Measurements from ENCODE around the gene CLEC18B. TPM values are rescaled to one million over a fixed set of nuclear protein-coding genes. Genes with fewer than 3 reads are reported as not detected.
"Not testable (repeated sequence)": the region's sequence is repeated elsewhere in the genome, so short reads cannot be mapped to it uniquely, and the experiment has no call there.

CLEC18B gene
- total RNA-seq, 2 donors from 2014 or later = 8.2 TPM; not detected in 1

- H3K36me3 ChIP-seq; H3K4me3 ChIP-seq; H3K9me3 ChIP-seq; H3K4me1 ChIP-seq (replicated peaks); intact Hi-C loops (cut with DNase I); H3K27ac ChIP-seq; H3K27me3 ChIP-seq (replicated peaks; ENCODE audit: insufficient read depth); DNase-seq (ENCODE audit: low spot score): not testable (repeated sequence)
- TF ChIP-seq CTCF (IDR thresholded peaks at IDR 0.05) = peak; percentile 44 to 78 (median 72)
- WGBS = 27% methylated on average over 13 of the region's 13 CpGs
These were observed 8.9 kb upstream of the CLEC18B start for GRCh38 chr16:74430036-74430712.

GRCh38 chr16:74428493-74428892, 7.2 kb upstream of the CLEC18B start:
- H3K27ac ChIP-seq; H3K4me1 ChIP-seq (replicated peaks); H3K27me3 ChIP-seq (replicated peaks; ENCODE audit: insufficient read depth); intact Hi-C loops (cut with DNase I); H3K9me3 ChIP-seq; DNase-seq (ENCODE audit: low spot score); H3K36me3 ChIP-seq; H3K4me3 ChIP-seq: not testable (repeated sequence)
- no CpG with 5 or more reads among the region's 8 CpGs for WGBS

GRCh38 chr16:74425751-74426150, 4.5 kb upstream of the CLEC18B start:
- H3K27me3 ChIP-seq (replicated peaks; ENCODE audit: insufficient read depth); H3K4me3 ChIP-seq; H3K9me3 ChIP-seq; DNase-seq (ENCODE audit: low spot score); H3K27ac ChIP-seq; H3K36me3 ChIP-seq; intact Hi-C loops (cut with DNase I); H3K4me1 ChIP-seq (replicated peaks): not testable (repeated sequence)
- 70% methylated on average over 6 of the region's 6 CpGs for WGBS

GRCh38 chr16:74423721-74424120, 2.4 kb upstream of the CLEC18B start:
- DNase-seq (ENCODE audit: low spot score); H3K4me1 ChIP-seq (replicated peaks); H3K9me3 ChIP-seq; H3K27ac ChIP-seq; H3K36me3 ChIP-seq; H3K4me3 ChIP-seq; H3K27me3 ChIP-seq (replicated peaks; ENCODE audit: insufficient read depth); intact Hi-C loops (cut with DNase I): not testable (repeated sequence)
- 74% methylated on average over 4 of the region's 4 CpGs for WGBS

GRCh38 chr16:74422086-74422485, 808 bp upstream of the CLEC18B start:
- H3K4me1 ChIP-seq (replicated peaks); H3K27me3 ChIP-seq (replicated peaks; ENCODE audit: insufficient read depth); H3K27ac ChIP-seq; H3K4me3 ChIP-seq; DNase-seq (ENCODE audit: low spot score); H3K9me3 ChIP-seq; intact Hi-C loops (cut with DNase I); H3K36me3 ChIP-seq: not testable (repeated sequence)
- 84% methylated on average over 5 of the region's 17 CpGs for WGBS

GRCh38 chr16:74421482-74421785, 156 bp upstream of the CLEC18B start:
- H3K27me3 ChIP-seq (replicated peaks; ENCODE audit: insufficient read depth); H3K27ac ChIP-seq; H3K4me3 ChIP-seq; H3K4me1 ChIP-seq (replicated peaks); H3K9me3 ChIP-seq; H3K36me3 ChIP-seq; intact Hi-C loops (cut with DNase I); DNase-seq (ENCODE audit: low spot score): not testable (repeated sequence)
- 76% methylated on average over 13 of the region's 16 CpGs for WGBS

GRCh38 chr16:74419811-74420210, 1.5 kb downstream of the CLEC18B start:
- H3K4me1 ChIP-seq (replicated peaks); H3K36me3 ChIP-seq; DNase-seq (ENCODE audit: low spot score); intact Hi-C loops (cut with DNase I); H3K27me3 ChIP-seq (replicated peaks; ENCODE audit: insufficient read depth); H3K9me3 ChIP-seq; H3K27ac ChIP-seq; H3K4me3 ChIP-seq: not testable (repeated sequence)
- 72% methylated on average over 12 of the region's 14 CpGs for WGBS

- DNase-seq (ENCODE audit: low spot score); H3K4me3 ChIP-seq; H3K27ac ChIP-seq; H3K27me3 ChIP-seq (replicated peaks; ENCODE audit: insufficient read depth); H3K4me1 ChIP-seq (replicated peaks); H3K36me3 ChIP-seq; intact Hi-C loops (cut with DNase I); H3K9me3 ChIP-seq: not testable (repeated sequence)
- 91% methylated on average over 11 of the region's 15 CpGs for WGBS
These were observed 3.4 kb downstream of the CLEC18B start for GRCh38 chr16:74417897-74418296.

GRCh38 chr16:74413920-74414319, 7.4 kb downstream of the CLEC18B start:
- intact Hi-C loops (cut with DNase I); H3K4me1 ChIP-seq (replicated peaks); DNase-seq (ENCODE audit: low spot score); H3K4me3 ChIP-seq; H3K36me3 ChIP-seq; H3K27me3 ChIP-seq (replicated peaks; ENCODE audit: insufficient read depth); H3K9me3 ChIP-seq; H3K27ac ChIP-seq: not testable (repeated sequence)
- 88% methylated on average over 7 of the region's 7 CpGs for WGBS

GRCh38 chr16:74413485-74413884, 7.8 kb downstream of the CLEC18B start:
- intact Hi-C loops (cut with DNase I); H3K27me3 ChIP-seq (replicated peaks; ENCODE audit: insufficient read depth); DNase-seq (ENCODE audit: low spot score); H3K27ac ChIP-seq; H3K4me1 ChIP-seq (replicated peaks); H3K4me3 ChIP-seq; H3K9me3 ChIP-seq; H3K36me3 ChIP-seq: not testable (repeated sequence)
- 95% methylated on average over 9 of the region's 9 CpGs for WGBS

- intact Hi-C loops (cut with DNase I); H3K36me3 ChIP-seq; H3K27ac ChIP-seq; DNase-seq (ENCODE audit: low spot score); H3K4me1 ChIP-seq (replicated peaks); H3K27me3 ChIP-seq (replicated peaks; ENCODE audit: insufficient read depth); H3K4me3 ChIP-seq; H3K9me3 ChIP-seq: not testable (repeated sequence)
- 85% methylated on average over 7 of the region's 10 CpGs for WGBS
These were observed 8.4 kb downstream of the CLEC18B start for GRCh38 chr16:74412775-74413390.

GRCh38 chr16:74412138-74412774, 9.0 kb downstream of the CLEC18B start:
- H3K36me3 ChIP-seq; H3K9me3 ChIP-seq; H3K4me3 ChIP-seq; DNase-seq (ENCODE audit: low spot score); H3K4me1 ChIP-seq (replicated peaks); H3K27me3 ChIP-seq (replicated peaks; ENCODE audit: insufficient read depth); H3K27ac ChIP-seq; intact Hi-C loops (cut with DNase I): not testable (repeated sequence)
- WGBS = 72% methylated on average over 5 of the region's 13 CpGs

Data from prostate gland (tissue), 2 donors.